Pancreas (tissue), 10 donors: Measurements from ENCODE around the gene GRHPR. TPM values are rescaled to one million over a fixed set of nuclear protein-coding genes. Genes with fewer than 3 reads are reported as not detected.

Experiments
- ATAC-seq, 4 donors: fragments of 200-7000 bp; cut with Tn5 transposase; one replicate each; pipeline versions ENCODE4 v1.8.0 to v1.9.1; 2020; ENCODE audit warnings: mild to moderate bottlenecking in 4 of 4, moderate library complexity in 4 of 4
- DNase-seq, 6 donors: peaks; one replicate each; pipeline ENCODE4 v3.0.0-alpha.2; 2020
- FAIRE-seq: peaks from 2 replicates; lab custom pipeline; 2012; peaks lifted over from hg19 to GRCh38; lab: Jason Lieb, UNC
- H3K27ac ChIP-seq, 4 donors: fragments of 200-600 bp; sonication (generic); 1 replicate in 3 of 4; 2 replicates in 1 of 4; pipeline versions ENCODE4 v1.5.0 to v1.8.0; 2020
- H3K27me3 ChIP-seq, 4 donors: fragments of 200-600 bp; one replicate each; pipeline ENCODE4 v1.8.0; 2021
- H3K36me3 ChIP-seq, 3 donors: fragments of 200-600 bp; sonication (generic) in 1 of 3; one replicate each; pipeline versions ENCODE4 v1.5.0 to v1.8.0; 2020 to 2021
- H3K4me1 ChIP-seq, 3 donors: fragments of 200-600 bp; one replicate each; pipeline ENCODE4 v1.8.0; 2021
- H3K4me3 ChIP-seq, 4 donors: fragments of 200-600 bp; sonication (generic) in 2 of 4; one replicate each; pipeline versions ENCODE4 v1.5.0 to v1.8.0; 2020 to 2021
- H3K9me3 ChIP-seq, 4 donors: fragments of 200-600 bp; one replicate each; pipeline ENCODE4 v1.8.0; 2021
- WGBS, 2 donors: extraction: QIAGEN DNeasy Blood & Tissue Kit; methylation state at CpG; one replicate each; pipeline ENCODE4 v1.1.7; 2013; 5-methylcytosine and 5-hydroxymethylcytosine counted together
- intact Hi-C, 3 donors: fragments of 100-400 bp; cut with DNase I; formaldehyde crosslinking; loops; one replicate each; pipeline versions ENCODE4 v1.11.1 to v1.14.2; 2022
- polyA plus RNA-seq, 2 donors: library from polyadenylated mRNA; stranded (reverse); fragments of 200-250 nt; gene quantifications; one replicate each; pipeline ENCODE4 v1.2.3, GENCODE V29; 2013
- total RNA-seq, 6 donors: library from RNA; stranded (reverse); fragmentation: NEBNext Ultra II Directional in 4 of 6; extraction: Animal tissue kit (Norgen Biotek cat#: 25700) in 4 of 6; gene quantifications; one replicate each; pipeline versions ENCODE4 v1.2.1 to v1.2.4, GENCODE V29; 2021 to 2023
- TF ChIP-seq, protein P1 (sequence below), 4 donors: fragments of 200-600 bp; sonication (generic) in 3 of 4; IDR thresholded peaks; one replicate each; pipeline versions ENCODE4 v1.5.0 to v1.8.0; 2021; ENCODE audit warnings: antibody characterized with exemption in 4 of 4
- donor health status: healthy with polysubstance abuse.
- donor health status: DM: no; HTN: no; CAD: no; lungs with moderate emphysema.
- donor health status: DM: no; HTN: no; CAD: no.
- donor health status: control.
- donor health status: control.
- donor health status: Bipolar disorder and iron deficiency.
- donor health status: DM: yes; HTN: yes; CAD: no.
- donor health status: DM: no; HTN: no; CAD: no.
- donor health status: DM: no; HTN: no; CAD: no.
- donor health status: DM: yes; HTN: yes; CAD: no.

GRHPR gene
- total and polyA plus RNA-seq, 8 donors = 30.2 to 54.3 (median 43.3) TPM

DNA sequence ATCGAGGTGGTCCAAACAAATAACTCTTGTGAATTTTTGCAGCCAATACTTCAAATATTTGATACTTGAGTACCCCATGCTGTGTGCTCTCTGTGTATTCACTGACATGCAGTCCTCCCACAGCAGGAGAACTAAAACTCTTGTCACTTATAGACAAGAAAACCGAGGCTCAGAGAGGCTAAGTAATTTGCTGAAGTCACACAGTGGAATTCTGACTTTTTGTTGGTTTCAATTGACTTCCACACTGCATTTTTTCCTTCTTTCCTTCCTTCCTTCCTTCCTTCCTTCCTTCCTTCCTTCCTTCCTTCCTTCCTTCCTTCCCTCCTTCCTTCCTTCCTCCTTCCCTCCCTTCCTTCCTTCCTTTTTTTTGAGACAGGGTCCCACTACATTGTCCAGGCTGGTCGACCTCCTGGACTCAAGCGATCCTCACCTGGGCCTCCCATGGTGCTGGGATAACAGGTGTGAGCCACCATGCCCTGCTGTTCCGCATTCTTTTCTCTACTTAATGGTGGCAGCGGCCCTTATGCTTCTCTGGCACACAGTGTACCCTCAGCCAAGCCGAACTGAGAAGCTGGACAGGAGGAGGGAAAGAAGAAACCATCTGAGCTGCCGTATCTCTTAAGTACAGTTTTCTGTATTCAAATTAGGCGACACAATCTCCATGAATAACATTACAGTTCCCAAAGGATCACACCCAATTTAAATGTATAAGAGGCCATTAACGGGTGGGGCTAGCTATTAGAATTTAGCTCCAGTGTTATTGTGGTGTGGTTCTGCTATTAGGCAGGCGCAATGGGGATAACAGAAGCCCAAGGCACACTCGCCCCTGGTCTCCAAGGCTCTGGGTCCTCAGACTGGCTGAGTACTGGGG, 38.4 kb upstream of the GRHPR start:
- no peaks in the 10 kb centered on the region for H3K9me3 ChIP-seq
- TF ChIP-seq, protein P1, sequence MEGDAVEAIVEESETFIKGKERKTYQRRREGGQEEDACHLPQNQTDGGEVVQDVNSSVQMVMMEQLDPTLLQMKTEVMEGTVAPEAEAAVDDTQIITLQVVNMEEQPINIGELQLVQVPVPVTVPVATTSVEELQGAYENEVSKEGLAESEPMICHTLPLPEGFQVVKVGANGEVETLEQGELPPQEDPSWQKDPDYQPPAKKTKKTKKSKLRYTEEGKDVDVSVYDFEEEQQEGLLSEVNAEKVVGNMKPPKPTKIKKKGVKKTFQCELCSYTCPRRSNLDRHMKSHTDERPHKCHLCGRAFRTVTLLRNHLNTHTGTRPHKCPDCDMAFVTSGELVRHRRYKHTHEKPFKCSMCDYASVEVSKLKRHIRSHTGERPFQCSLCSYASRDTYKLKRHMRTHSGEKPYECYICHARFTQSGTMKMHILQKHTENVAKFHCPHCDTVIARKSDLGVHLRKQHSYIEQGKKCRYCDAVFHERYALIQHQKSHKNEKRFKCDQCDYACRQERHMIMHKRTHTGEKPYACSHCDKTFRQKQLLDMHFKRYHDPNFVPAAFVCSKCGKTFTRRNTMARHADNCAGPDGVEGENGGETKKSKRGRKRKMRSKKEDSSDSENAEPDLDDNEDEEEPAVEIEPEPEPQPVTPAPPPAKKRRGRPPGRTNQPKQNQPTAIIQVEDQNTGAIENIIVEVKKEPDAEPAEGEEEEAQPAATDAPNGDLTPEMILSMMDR (IDR thresholded peaks at IDR 0.05) = no peak
- no peaks in the 10 kb centered on the region for H3K36me3 ChIP-seq
- H3K4me3 ChIP-seq = no peak overlapping the region
- no peaks in the 10 kb centered on the region for H3K27me3 ChIP-seq
- intact Hi-C loops = loop anchor here in 1 of 3 donors (10.0 kb wide), 1 partner anchor 389 kb away; no protein-coding TSS in a partner anchor
- no peaks in the 10 kb centered on the region for H3K4me1 ChIP-seq
- FAIRE-seq (no peak), ATAC-seq (no peak), DNase-seq (no peak)
- 89 to 90% methylated on average over 12 of the region's 12 CpGs for WGBS, 2 donors
- no peak overlapping the region for H3K27ac ChIP-seq

DNA sequence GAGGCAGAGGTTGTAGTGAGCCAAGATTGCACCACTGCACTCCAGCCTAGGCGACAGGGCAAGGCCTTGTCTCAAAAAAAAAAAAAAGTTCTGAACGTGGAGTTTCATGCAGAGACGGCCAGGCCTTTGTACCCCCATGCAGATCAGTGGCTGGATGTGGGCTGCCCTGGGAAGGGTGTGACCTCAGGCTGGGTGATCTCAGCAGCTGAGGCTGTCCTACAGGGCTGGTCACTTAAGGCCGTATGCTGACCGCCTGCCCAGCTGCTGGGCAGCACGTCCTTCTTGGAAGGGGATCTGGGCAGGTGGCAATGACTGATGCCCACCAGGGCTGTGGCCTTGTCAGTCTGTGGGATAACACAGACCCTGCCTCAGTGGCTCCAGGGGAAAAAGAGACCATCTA, 37.2 kb upstream of the GRHPR start:
- Histone ChIP-seq H3K4me1 (no peaks in the 10 kb centered on the region), H3K27ac (no peak overlapping the region), H3K36me3 (no peaks in the 10 kb centered on the region), H3K4me3 (no peak overlapping the region), H3K27me3 (no peaks in the 10 kb centered on the region), H3K9me3 (no peaks in the 10 kb centered on the region)
- WGBS, 2 donors = 87 to 91% methylated on average over 6 of the region's 6 CpGs
- DNase-seq (no peak), FAIRE-seq (no peak), ATAC-seq (no peak)
- TF ChIP-seq, protein P1 (IDR thresholded peaks at IDR 0.05) = no peak
- intact Hi-C loops = loop anchor here in 1 of 3 donors (10.0 kb wide), 1 partner anchor 390 kb away; no protein-coding TSS in a partner anchor

DNA sequence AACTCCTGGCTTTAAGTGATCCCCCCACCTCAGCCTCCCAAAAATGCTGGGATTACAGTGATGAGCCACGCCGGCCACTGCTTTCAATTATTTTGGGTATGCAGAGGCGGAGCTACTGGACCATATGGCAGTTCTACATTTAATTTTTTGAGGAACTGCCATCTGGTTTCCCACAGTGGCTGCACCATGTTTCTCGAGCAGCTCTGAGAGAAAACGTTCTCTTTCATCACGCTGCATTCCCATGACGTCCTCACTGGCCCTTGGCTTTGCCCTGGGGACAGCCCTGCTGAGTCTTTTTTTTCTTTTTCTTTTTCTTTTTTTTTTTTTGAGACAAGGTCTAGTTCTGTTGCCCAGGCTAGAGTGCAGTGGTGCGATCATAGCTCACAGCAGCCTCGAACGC, 35.5 kb upstream of the GRHPR start:
- no peak for DNase-seq
- Histone ChIP-seq H3K36me3 (no peaks in the 10 kb centered on the region), H3K9me3 (no peaks in the 10 kb centered on the region), H3K27ac (no peak overlapping the region), H3K4me1 (no peaks in the 10 kb centered on the region), H3K27me3 (no peaks in the 10 kb centered on the region), H3K4me3 (no peak overlapping the region)
- WGBS, 2 donors = 88 to 90% methylated on average over 10 of the region's 10 CpGs
- TF ChIP-seq, protein P1 (IDR thresholded peaks at IDR 0.05) = no peak
- intact Hi-C loops = loop anchor here in 1 of 3 donors (10.0 kb wide), 1 partner anchor 392 kb away; no protein-coding TSS in a partner anchor
- ATAC-seq = no peak
- FAIRE-seq = no peak

DNA sequence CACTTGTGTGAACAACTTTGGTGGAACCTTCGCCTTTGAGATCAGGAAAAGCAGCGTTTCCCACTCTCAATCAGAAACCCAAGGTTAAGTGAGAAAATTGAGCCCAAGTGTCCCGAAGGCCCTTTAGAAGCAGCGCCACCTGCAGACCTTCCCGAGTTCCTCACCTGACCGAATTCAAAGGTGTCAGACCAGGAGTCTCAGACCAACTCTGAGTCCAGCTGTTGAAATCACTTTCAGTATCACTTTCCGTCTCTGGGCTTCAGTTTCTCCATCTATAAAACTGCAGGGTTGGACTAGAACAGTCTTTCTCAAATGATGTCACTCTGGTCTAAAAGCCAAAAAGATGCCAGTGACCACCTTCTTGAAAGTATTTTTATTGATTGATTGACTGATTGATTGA, 31.7 kb upstream of the GRHPR start:
- WGBS, 2 donors = 23 to 29% methylated on average over 7 of the region's 7 CpGs
- DNase-seq = peak in 4 of 6 donors; percentile 45 to 66 (median 56)

More for the DNA sequence above, 31.7 kb upstream of the GRHPR start:
- FAIRE-seq (no peak), ATAC-seq (peak; percentile 44 to 79 (median 73))
- H3K4me3 ChIP-seq = no peak overlapping the region
- intact Hi-C loops = no loop called here
- H3K27ac ChIP-seq = no peak overlapping the region
- TF ChIP-seq, protein P1 (IDR thresholded peaks at IDR 0.05) = peak in 3 of 4 donors; percentile 11 to 25 (median 25)
- H3K36me3 ChIP-seq = no peaks in the 10 kb centered on the region
- H3K4me1 ChIP-seq = no peaks in the 10 kb centered on the region
- no peaks in the 10 kb centered on the region for H3K27me3 ChIP-seq
- no peaks in the 10 kb centered on the region for H3K9me3 ChIP-seq
